Suprapubic skin (tissue), 4 donors: ENCODE data around the gene PPP6R2.

Source experiments
- EP300 ChIP-seq: sonication (generic); formaldehyde crosslinking; IDR thresholded peaks from one replicate; pipeline ENCODE4 v1.6.1; 2017; ENCODE audit warnings: antibody characterized with exemption
- POLR2A ChIP-seq, 2 donors: fragments of 450-650 bp; IDR thresholded peaks; one replicate each; pipeline ENCODE4 v1.6.1; 2017; ENCODE audit warnings: antibody characterized with exemption in 2 of 2, mild to moderate bottlenecking in 2 of 2, moderate library complexity in 2 of 2
- POLR2AphosphoS5 ChIP-seq, 3 donors: sonication (generic); formaldehyde crosslinking; IDR thresholded peaks; one replicate each; pipeline ENCODE4 v1.6.1; 2017; ENCODE audit warnings: antibody characterized with exemption in 3 of 3
- TF ChIP-seq, protein P1 (sequence below), 2 donors: fragments of 200-600 bp in 1 of 2; fragments of 450-650 bp in 1 of 2; sonication (generic) in 1 of 2; IDR thresholded peaks; one replicate each; pipeline ENCODE4 v1.5.1; 2016 to 2019; ENCODE audit warnings: antibody characterized with exemption in 2 of 2, mild to moderate bottlenecking in 1 of 2, moderate library complexity in 1 of 2

DNA sequence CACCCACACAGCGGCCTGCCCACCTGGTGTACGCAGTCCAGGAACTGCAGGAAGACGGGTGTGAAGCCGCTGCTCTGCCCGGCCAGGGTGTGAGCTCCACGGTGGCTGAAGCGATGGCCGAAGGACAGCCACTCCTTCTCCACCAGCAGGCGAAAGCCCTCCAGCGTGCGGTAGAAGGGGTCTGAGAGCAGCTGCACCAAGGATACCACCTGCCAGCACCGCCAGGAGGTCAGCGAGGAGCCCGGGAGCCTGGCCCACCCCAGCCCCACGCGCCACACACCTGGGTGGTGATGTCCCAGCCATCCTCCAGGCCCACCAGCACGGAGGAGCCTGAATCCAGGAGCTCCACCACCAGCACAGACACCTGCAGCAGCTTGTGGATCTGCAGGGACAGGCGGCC lies 112.1 kb downstream of the PPP6R2 start:
- TF ChIP-seq, protein P1, sequence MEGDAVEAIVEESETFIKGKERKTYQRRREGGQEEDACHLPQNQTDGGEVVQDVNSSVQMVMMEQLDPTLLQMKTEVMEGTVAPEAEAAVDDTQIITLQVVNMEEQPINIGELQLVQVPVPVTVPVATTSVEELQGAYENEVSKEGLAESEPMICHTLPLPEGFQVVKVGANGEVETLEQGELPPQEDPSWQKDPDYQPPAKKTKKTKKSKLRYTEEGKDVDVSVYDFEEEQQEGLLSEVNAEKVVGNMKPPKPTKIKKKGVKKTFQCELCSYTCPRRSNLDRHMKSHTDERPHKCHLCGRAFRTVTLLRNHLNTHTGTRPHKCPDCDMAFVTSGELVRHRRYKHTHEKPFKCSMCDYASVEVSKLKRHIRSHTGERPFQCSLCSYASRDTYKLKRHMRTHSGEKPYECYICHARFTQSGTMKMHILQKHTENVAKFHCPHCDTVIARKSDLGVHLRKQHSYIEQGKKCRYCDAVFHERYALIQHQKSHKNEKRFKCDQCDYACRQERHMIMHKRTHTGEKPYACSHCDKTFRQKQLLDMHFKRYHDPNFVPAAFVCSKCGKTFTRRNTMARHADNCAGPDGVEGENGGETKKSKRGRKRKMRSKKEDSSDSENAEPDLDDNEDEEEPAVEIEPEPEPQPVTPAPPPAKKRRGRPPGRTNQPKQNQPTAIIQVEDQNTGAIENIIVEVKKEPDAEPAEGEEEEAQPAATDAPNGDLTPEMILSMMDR (IDR thresholded peaks at IDR 0.05): no peak
- TF ChIP-seq POLR2A (IDR thresholded peaks at IDR 0.05) (no peak), EP300 (no peak), POLR2AphosphoS5 (IDR thresholded peaks at IDR 0.05) (no peak)
